Lower leg skin (tissue), 4 donors: ENCODE data around the gene RITA1. TPM values are rescaled to one million over a fixed set of nuclear protein-coding genes. Genes with fewer than 3 reads are reported as not detected.
A peak's percentile ranks its signal among the peaks of the same experiment; 100 is the strongest.
"Not testable (repeated sequence)": the region's sequence is repeated elsewhere in the genome, so short reads cannot be mapped to it uniquely, and the experiment has no call there.

Source experiments
- DNase-seq, 2 donors: peaks; one replicate each; pipeline ENCODE4 v3.0.0-alpha.2; 2019; ENCODE audit warnings: low spot score in 2 of 2
- H3K4me3 ChIP-seq: fragments of 200-600 bp; sonication (generic); 2 replicates; pipeline ENCODE4 v1.5.1; 2017; ENCODE audit warnings: mild to moderate bottlenecking, low read depth; ENCODE audit not compliant: poor library complexity, severe bottlenecking
- CTCF ChIP-seq, 3 donors: fragments of 450-650 bp; IDR thresholded peaks; one replicate each; pipeline ENCODE4 v1.5.1; 2016; ENCODE audit warnings: antibody characterized with exemption in 3 of 3, mild to moderate bottlenecking in 3 of 3, moderate library complexity in 2 of 3
- POLR2A ChIP-seq, 2 donors: fragments of 450-650 bp; IDR thresholded peaks; one replicate each; pipeline ENCODE4 v1.6.1; 2016 to 2017; ENCODE audit warnings: antibody characterized with exemption in 2 of 2, mild to moderate bottlenecking in 1 of 2, moderate library complexity in 1 of 2
- WGBS, 2 donors: methylation state at CpG; one replicate each; pipeline ENCODE4 v1.1.5; 2018; 5-methylcytosine and 5-hydroxymethylcytosine counted together
- intact Hi-C: fragments of 100-400 bp; cut with DNase I; formaldehyde crosslinking; loops from one replicate; pipeline ENCODE4 v1.15.0; 2023; ENCODE audit warnings: low total_unique reads
- total RNA-seq, 4 donors: library from RNA; depleted of rRNA; stranded (reverse); fragments of >200 nt; gene quantifications; one replicate each; pipeline ENCODE4 v1.1.0, GENCODE V29; 2016

The RITA1 gene
- total RNA-seq, 4 donors from 2014 or later = 14.5 to 25.8 (median 18.8) TPM

GRCh38 chr12:113138826-113139225 lies 46.7 kb upstream of the RITA1 start:
- intact Hi-C loops = no loop called here
- 84 to 96% methylated on average over 3 of the region's 3 CpGs for WGBS, 2 donors
- no peak for DNase-seq
- TF ChIP-seq POLR2A (IDR thresholded peaks at IDR 0.05) (no peak), CTCF (IDR thresholded peaks at IDR 0.05) (no peak)
- no peak overlapping the region for H3K4me3 ChIP-seq

DNA sequence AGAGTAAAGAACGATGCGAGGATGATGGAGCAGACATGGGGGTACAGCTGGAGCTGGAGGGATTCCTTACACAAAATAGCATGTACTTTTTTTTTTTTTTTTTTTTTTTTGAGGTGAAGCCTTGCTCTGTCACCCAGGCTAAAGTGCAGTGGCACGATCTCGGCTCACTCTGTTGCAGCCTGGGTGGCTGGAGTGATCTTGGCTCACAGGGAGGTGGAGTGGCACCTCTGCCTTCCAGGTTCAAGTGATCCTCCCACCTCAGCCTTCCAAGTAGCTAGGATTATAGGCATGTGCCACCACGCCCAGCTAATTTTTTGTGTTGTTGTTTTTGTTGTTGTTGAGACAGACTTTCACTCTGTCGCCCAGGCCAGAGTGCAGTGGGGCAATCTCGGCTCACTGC lies 44.8 kb upstream of the RITA1 start:
- DNase-seq = no peak
- TF ChIP-seq CTCF (IDR thresholded peaks at IDR 0.05) (no peak), POLR2A (IDR thresholded peaks at IDR 0.05) (no peak)
- no peak overlapping the region for H3K4me3 ChIP-seq
- WGBS, 2 donors = 58 to 74% methylated on average over 7 of the region's 7 CpGs
- intact Hi-C loops = no loop called here

DNA sequence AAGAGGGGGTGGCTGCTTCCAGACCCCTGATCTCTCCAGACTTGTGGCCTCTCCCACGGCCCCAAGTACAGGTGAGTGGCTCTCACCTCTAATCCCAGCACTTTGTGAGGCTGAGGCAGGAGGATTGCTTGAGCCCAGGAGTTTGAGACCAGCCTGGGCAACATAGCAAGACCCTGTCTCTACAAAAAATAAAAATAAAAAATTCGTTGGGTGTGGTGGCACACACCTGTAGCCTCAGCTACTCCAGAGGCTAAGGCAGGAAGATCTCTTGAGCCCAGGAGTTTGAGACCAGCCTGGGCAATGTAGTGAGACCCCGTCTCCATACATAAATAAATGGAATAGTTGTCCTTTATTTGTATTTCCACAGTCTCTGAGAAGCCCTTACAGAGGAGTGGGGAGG lies 43.8 kb upstream of the RITA1 start:
- intact Hi-C loops = not testable (repeated sequence)

GRCh38 chr12:113142173-113142885 lies 43.2 kb upstream of the RITA1 start:
- 56 to 63% methylated on average over 16 to 17 of the region's 17 CpGs for WGBS, 2 donors
- intact Hi-C loops = no loop called here
- H3K4me3 ChIP-seq = no peak overlapping the region
- TF ChIP-seq CTCF (IDR thresholded peaks at IDR 0.05) (no peak), POLR2A (IDR thresholded peaks at IDR 0.05) (no peak)
- peak; percentile 42 to 90 for DNase-seq

More for the DNA sequence above, 43.8 kb upstream of the RITA1 start:
- not testable (repeated sequence) for H3K4me3 ChIP-seq, DNase-seq
- 68 to 75% methylated on average over 3 of the region's 3 CpGs for WGBS, 2 donors

DNA sequence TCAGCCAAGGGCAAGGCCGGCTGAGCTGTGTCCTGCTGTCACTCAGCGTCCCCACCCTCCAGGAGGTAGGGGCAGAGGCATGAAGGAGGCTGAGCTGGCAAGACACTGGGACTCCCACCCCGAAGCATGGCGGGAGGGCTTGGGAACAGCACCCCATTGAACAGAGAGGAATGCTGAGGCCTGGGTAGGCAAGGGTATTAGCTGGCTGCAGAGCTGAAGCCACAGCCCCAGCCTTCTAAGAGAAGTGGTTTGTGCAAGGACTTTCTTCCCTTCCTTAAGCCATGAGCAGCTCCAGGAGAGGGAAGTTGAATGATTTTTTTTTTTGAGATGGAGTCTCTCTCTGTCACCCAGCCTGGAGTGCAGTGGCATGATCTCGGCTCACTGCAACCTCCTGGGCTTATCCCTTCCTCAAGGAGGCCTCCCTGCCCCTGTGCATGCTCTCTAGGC lies 42.6 kb upstream of the RITA1 start:
- no peak for TF ChIP-seq CTCF (IDR thresholded peaks at IDR 0.05)
- TF ChIP-seq POLR2A (IDR thresholded peaks at IDR 0.05) = no peak
- no peak overlapping the region for H3K4me3 ChIP-seq
- DNase-seq = no peak
- 62 to 73% methylated on average over 5 of the region's 5 CpGs for WGBS, 2 donors
- intact Hi-C loops = no loop called here

DNA sequence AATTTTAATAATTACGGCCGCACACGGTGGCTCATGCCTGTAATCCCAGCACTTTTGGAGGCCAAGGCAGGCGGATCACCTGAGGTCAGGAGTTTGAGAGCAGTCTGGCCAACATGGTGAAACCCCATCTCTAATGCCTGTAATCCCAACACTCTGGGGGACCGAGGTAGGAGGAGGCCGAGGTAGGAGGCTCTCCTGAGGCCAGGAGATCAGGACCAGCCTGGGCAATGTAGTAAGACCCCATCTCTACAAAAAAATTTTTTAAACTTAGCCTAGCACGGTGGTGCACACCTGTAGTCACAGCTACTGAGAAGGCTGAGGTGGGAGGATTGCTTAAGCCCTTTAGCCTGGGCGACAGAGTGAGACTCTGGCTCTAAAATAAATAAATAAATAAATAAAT lies 41.6 kb upstream of the RITA1 start:
- WGBS, 2 donors = 93 to 95% methylated on average over 8 of the region's 8 CpGs
- H3K4me3 ChIP-seq = no peak overlapping the region
- no peak for TF ChIP-seq POLR2A (IDR thresholded peaks at IDR 0.05)
- no peak for TF ChIP-seq CTCF (IDR thresholded peaks at IDR 0.05)
- DNase-seq = no peak
- intact Hi-C loops = no loop called here
